ENCODE measurements around the gene CISD3. TPM values are rescaled to one million over a fixed set of nuclear protein-coding genes. Genes with fewer than 3 reads are reported as not detected.

The CISD3 gene
- total and polyA plus RNA-seq, 2 experiments from 2014 or later = 0.94 to 8.9 TPM

GRCh38 chr17:38702166-38702915 lies 27.8 kb upstream of the CISD3 start:
- H3K4me1 Mint-ChIP-seq = peaks cover 44% of the 10 kb centered on the region
- peak; percentile 83 for DNase-seq (ENCODE audit: low spot score)
- peaks cover 88% of the 10 kb centered on the region for H3K27me3 Mint-ChIP-seq (ENCODE audit: insufficient read depth, low read depth, poor library complexity)
- ATAC-seq = peak; percentile 51
- H3K27me3 ChIP-seq (ENCODE audit: insufficient read depth) = peaks cover 91% of the 10 kb centered on the region
- peak overlapping the region; percentile 67 for H3K4me3 ChIP-seq
- H3K27ac Mint-ChIP-seq = no peak overlapping the region
- no peak overlapping the region for H3K27ac ChIP-seq (ENCODE audit: low read depth)
- H3K4me1 ChIP-seq (ENCODE audit: insufficient read depth) = peaks cover 29% of the 10 kb centered on the region
- TF ChIP-seq EZH2 (IDR thresholded peaks at IDR 0.05; ENCODE audit: low read depth, unreplicated experiment) = peak; percentile 74
- no peak for TF ChIP-seq NANOG (IDR thresholded peaks at IDR 0.05; ENCODE audit: borderline replicate concordance)
- H3K4me2 ChIP-seq = peak overlapping the region; percentile 79
- peaks cover 21% of the 10 kb centered on the region for H4K20me1 ChIP-seq (replicated peaks; ENCODE audit: insufficient read depth)
- H3K36me3 Mint-ChIP-seq (ENCODE audit: low read depth) = peaks cover 4% of the 10 kb centered on the region; the same call in 1 of the 3 replicates
- H2AFZ ChIP-seq = peak overlapping the region; percentile 93
- H3K4me3 Mint-ChIP-seq = peak overlapping the region; percentile 80
- H3K79me2 ChIP-seq (replicated peaks; ENCODE audit: insufficient read depth) = no peaks in the 10 kb centered on the region
- H3F3A ChIP-seq (replicated peaks; ENCODE audit: low read depth) = peaks cover 45% of the 10 kb centered on the region
- H3K9me2 ChIP-seq (ENCODE audit: insufficient read depth) = no peaks in the 10 kb centered on the region
- H3K36me3 ChIP-seq (ENCODE audit: insufficient read depth) = no peaks in the 10 kb centered on the region
- H3K9me3 Mint-ChIP-seq = peaks cover 5% of the 10 kb centered on the region; the same call in 2 of the 3 replicates

GRCh38 chr17:38702916-38703741 lies 27.0 kb upstream of the CISD3 start:
- Histone ChIP-seq H3K4me1 (ENCODE audit: insufficient read depth) (peaks cover 37% of the 10 kb centered on the region), H3K9me2 (ENCODE audit: insufficient read depth) (no peaks in the 10 kb centered on the region), H3K36me3 (ENCODE audit: insufficient read depth) (no peaks in the 10 kb centered on the region), H2AFZ (no peak overlapping the region), H3K79me2 (replicated peaks; ENCODE audit: insufficient read depth) (no peaks in the 10 kb centered on the region), H3K4me2 (peak overlapping the region; percentile 79), H3K27me3 (ENCODE audit: insufficient read depth) (peaks cover 91% of the 10 kb centered on the region), H3F3A (replicated peaks; ENCODE audit: low read depth) (peaks cover 45% of the 10 kb centered on the region), H4K20me1 (replicated peaks; ENCODE audit: insufficient read depth) (peaks cover 22% of the 10 kb centered on the region), H3K4me3 (peak overlapping the region; percentile 67), H3K27ac (ENCODE audit: low read depth) (no peak overlapping the region)
- DNase-seq (ENCODE audit: low spot score) (peak; percentile 40), ATAC-seq (no peak)
- H3K4me1 Mint-ChIP-seq = peaks cover 51% of the 10 kb centered on the region
- H3K36me3 Mint-ChIP-seq (ENCODE audit: low read depth) = peaks cover 7% of the 10 kb centered on the region; the same call in 2 of the 3 replicates
- TF ChIP-seq EZH2 (IDR thresholded peaks at IDR 0.05; ENCODE audit: low read depth, unreplicated experiment) (peak; percentile 68), POLR2AphosphoS5 (IDR thresholded peaks at IDR 0.05; ENCODE audit: low read depth) (no peak)
- TF ChIP-seq, protein P1, sequence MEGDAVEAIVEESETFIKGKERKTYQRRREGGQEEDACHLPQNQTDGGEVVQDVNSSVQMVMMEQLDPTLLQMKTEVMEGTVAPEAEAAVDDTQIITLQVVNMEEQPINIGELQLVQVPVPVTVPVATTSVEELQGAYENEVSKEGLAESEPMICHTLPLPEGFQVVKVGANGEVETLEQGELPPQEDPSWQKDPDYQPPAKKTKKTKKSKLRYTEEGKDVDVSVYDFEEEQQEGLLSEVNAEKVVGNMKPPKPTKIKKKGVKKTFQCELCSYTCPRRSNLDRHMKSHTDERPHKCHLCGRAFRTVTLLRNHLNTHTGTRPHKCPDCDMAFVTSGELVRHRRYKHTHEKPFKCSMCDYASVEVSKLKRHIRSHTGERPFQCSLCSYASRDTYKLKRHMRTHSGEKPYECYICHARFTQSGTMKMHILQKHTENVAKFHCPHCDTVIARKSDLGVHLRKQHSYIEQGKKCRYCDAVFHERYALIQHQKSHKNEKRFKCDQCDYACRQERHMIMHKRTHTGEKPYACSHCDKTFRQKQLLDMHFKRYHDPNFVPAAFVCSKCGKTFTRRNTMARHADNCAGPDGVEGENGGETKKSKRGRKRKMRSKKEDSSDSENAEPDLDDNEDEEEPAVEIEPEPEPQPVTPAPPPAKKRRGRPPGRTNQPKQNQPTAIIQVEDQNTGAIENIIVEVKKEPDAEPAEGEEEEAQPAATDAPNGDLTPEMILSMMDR (conservative IDR thresholded peaks at IDR 0.05; ENCODE audit: low read depth in 2 of 2) = no peak
- H3K4me3 Mint-ChIP-seq = peak overlapping the region; percentile 80
- H3K27me3 Mint-ChIP-seq (ENCODE audit: insufficient read depth, low read depth, poor library complexity) = peaks cover 88% of the 10 kb centered on the region
- no peak overlapping the region for H3K27ac Mint-ChIP-seq
- peaks cover 5% of the 10 kb centered on the region; the same call in 2 of the 3 replicates for H3K9me3 Mint-ChIP-seq
